Heart left ventricle (tissue), 13 donors: ENCODE data around the gene GNG7.

Source experiments
- CTCF ChIP-seq, 12 donors: fragments of 200-600 bp; sonication (generic) in 4 of 12; IDR thresholded peaks; one replicate each; pipeline versions ENCODE4 v1.5.0 to v1.8.0; 2018 to 2022; ENCODE audit warnings: antibody characterized with exemption in 12 of 12, mild to moderate bottlenecking in 5 of 12
- POLR2A ChIP-seq, 2 donors: fragments of 450-650 bp; IDR thresholded peaks; one replicate each; pipeline ENCODE4 v1.6.1; 2017; ENCODE audit warnings: antibody characterized with exemption in 2 of 2, mild to moderate bottlenecking in 2 of 2, moderate library complexity in 2 of 2
- donor health status: ischemic (EF 13 %, LVEDD 7.1; RV severe dilation, severe dysfunction).
- donor health status: DM: no; HTN: yes; CAD: no.
- donor health status: DM: no; HTN: no; CAD: no.
- donor health status: ischemic (EF 25% LVEDD 6.9; RV normal size, moderate dysfunction).
- donor health status: ischemic (EF 25% LVEDD 5.7; RV mildly dilated, moderate dysfunction).
- donor health status: ischemic (EF 35%, LVEDD 5.7; RV mildly dilated, moderate dysfunction).
- donor health status: nonischemic (EF 11% LVEDD 7.7; RV severe dilation, severe dysfunction).
- donor health status: DM: yes; HTN: yes; CAD: no.
- donor health status: PGD.
- donor health status: ischemic (EF 29% LVEDD 5.4; RV normal size, mild dysfunction).
- donor health status: nonischemic (EF 23%, LVEDD 6.1; RV moderate dilation, normal function).

DNA sequence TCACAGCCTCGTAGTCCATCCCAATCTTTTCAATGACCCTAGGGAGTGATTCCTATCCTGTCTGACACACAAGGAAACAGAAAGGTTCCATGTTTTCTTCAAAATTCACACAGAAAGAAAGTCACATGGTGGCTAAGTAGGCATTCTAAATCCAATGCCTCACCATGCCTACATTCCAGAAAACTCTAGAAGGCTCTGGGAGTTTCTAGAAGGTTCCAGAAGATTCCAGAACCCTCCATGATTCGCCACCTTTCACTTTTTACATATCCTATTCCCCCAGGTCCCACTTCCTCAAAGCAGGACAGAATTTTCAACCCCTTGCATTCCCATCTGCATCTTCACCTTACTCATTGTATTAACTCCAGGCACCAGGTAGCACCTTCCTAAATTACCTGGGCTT lies 23.1 kb downstream of the GNG7 start:
- TF ChIP-seq POLR2A (IDR thresholded peaks at IDR 0.05) (no peak), CTCF (IDR thresholded peaks at IDR 0.05) (no peak)
